Epithelial cell of proximal tubule (primary cell): ENCODE measurements around the gene TTC12. TPM values are rescaled to one million over a fixed set of nuclear protein-coding genes. Genes with fewer than 3 reads are reported as not detected.
A peak's percentile ranks its signal among the peaks of the same experiment; 100 is the strongest.
"Not testable (repeated sequence)": the region's sequence is repeated elsewhere in the genome, so short reads cannot be mapped to it uniquely, and the experiment has no call there.

ENCODE experiments used
- DNase-seq: peaks from one replicate; pipeline ENCODE4 v3.0.0-alpha.2; 2011; ENCODE audit warnings: low read depth
- H3K4me3 ChIP-seq: 2 replicates; pipeline ENCODE4 v1.5.1; 2011; ENCODE audit warnings: low read depth, mild to moderate bottlenecking, low read length
- CTCF ChIP-seq: conservative IDR thresholded peaks from 2 replicates; pipeline ENCODE4 v1.5.1; 2012; ENCODE audit warnings: low read depth, mild to moderate bottlenecking, low read length
- total RNA-seq: library from RNA; depleted of rRNA; stranded (reverse); fragments of >200 nt; gene quantifications from 2 replicates; pipeline ENCODE4 v1.2.3, GENCODE V29; 2015

The TTC12 gene
- total RNA-seq, 1 donor from 2014 or later, result 6.9 TPM

- no peak overlapping the region for H3K4me3 ChIP-seq
- no peak for DNase-seq
- no peak for TF ChIP-seq CTCF
These were observed 20.4 kb upstream of the TTC12 start for GRCh38 chr11:113293936-113294335.

GRCh38 chr11:113295993-113296392 is 18.4 kb upstream of the TTC12 start:
- H3K4me3 ChIP-seq, result no peak overlapping the region
- TF ChIP-seq CTCF, result no peak
- no peak for DNase-seq

GRCh38 chr11:113296447-113297205 is 17.8 kb upstream of the TTC12 start:
- no peak overlapping the region for H3K4me3 ChIP-seq
- TF ChIP-seq CTCF, result no peak

GRCh38 chr11:113298496-113298895 is 15.9 kb upstream of the TTC12 start:
- not testable (repeated sequence) for H3K4me3 ChIP-seq, DNase-seq

More at GRCh38 chr11:113296447-113297205, 17.8 kb upstream of the TTC12 start:
- no peak for DNase-seq

GRCh38 chr11:113304916-113305315 is 9.5 kb upstream of the TTC12 start:
- no peak for TF ChIP-seq CTCF
- H3K4me3 ChIP-seq, result no peak overlapping the region
- DNase-seq, result no peak

GRCh38 chr11:113305440-113306336 is 8.7 kb upstream of the TTC12 start:
- peak; percentile 96 for TF ChIP-seq CTCF
- H3K4me3 ChIP-seq, result no peak overlapping the region
- DNase-seq, result no peak

- no peak for DNase-seq
- TF ChIP-seq CTCF, result no peak
- H3K4me3 ChIP-seq, result no peak overlapping the region
These were observed 5.8 kb upstream of the TTC12 start for GRCh38 chr11:113308601-113309000.
